Neural progenitor cell (in vitro differentiated cells): ENCODE data around the gene UNC5B. TPM values are rescaled to one million over a fixed set of nuclear protein-coding genes. Genes with fewer than 3 reads are reported as not detected.

Experiments
- DNase-seq: peaks from one replicate; pipeline ENCODE4 v3.0.0-alpha.2; 2016; ENCODE audit warnings: low spot score
- H2AFZ ChIP-seq: fragments of 200-600 bp; sonication (generic); replicated peaks from 2 replicates; pipeline ENCODE4 v1.6.1; 2016; ENCODE audit warnings: antibody characterized with exemption
- H3F3A ChIP-seq: fragments of 200-600 bp; sonication (generic); 2 replicates; pipeline ENCODE4 v1.6.1; 2016; ENCODE audit warnings: antibody characterized with exemption, low read depth
- H3K27ac ChIP-seq: fragments of 200-600 bp; sonication (generic); 2 replicates; pipeline ENCODE4 v1.5.1; 2016; ENCODE audit warnings: mild to moderate bottlenecking
- H3K27me3 ChIP-seq: fragments of 200-600 bp; sonication (generic); 2 replicates; pipeline ENCODE4 v1.6.1; 2016; ENCODE audit warnings: mild to moderate bottlenecking, moderate library complexity
- H3K36me3 ChIP-seq: fragments of 200-600 bp; sonication (generic); 2 replicates; pipeline ENCODE4 v1.5.1; 2016
- H3K4me1 ChIP-seq: fragments of 200-600 bp; sonication (generic); 2 replicates; pipeline ENCODE4 v1.6.1; 2016; ENCODE audit warnings: mixed run types
- H3K4me2 ChIP-seq: fragments of 200-600 bp; sonication (generic); 2 replicates; pipeline ENCODE4 v1.6.1; 2016
- H3K4me3 ChIP-seq: fragments of 200-600 bp; sonication (generic); 2 replicates; pipeline ENCODE4 v1.5.1; 2016
- H3K79me2 ChIP-seq: fragments of 200-600 bp; sonication (generic); 2 replicates; pipeline ENCODE4 v1.6.1; 2016; ENCODE audit warnings: low read depth
- H3K9ac ChIP-seq: fragments of 200-600 bp; sonication (generic); 2 replicates; pipeline ENCODE4 v1.6.1; 2016
- H3K9me3 ChIP-seq: fragments of 200-600 bp; sonication (generic); 2 replicates; pipeline ENCODE4 v1.5.1; 2016; ENCODE audit warnings: low read depth
- H4K20me1 ChIP-seq: fragments of 200-600 bp; sonication (generic); 2 replicates; pipeline ENCODE4 v1.6.1; 2016; ENCODE audit warnings: low read depth
- H3K27ac Mint-ChIP-seq: 3 replicates; pipeline ENCODE4 v1.8.0; 2021; ENCODE audit warnings: mixed read lengths
- H3K27me3 Mint-ChIP-seq: 2 replicates; pipeline ENCODE4 v1.8.0; 2022; ENCODE audit warnings: low read depth, mild to moderate bottlenecking, inconsistent platforms, moderate library complexity, mixed read lengths; ENCODE audit not compliant: insufficient read depth
- H3K36me3 Mint-ChIP-seq: 3 replicates; pipeline ENCODE4 v1.8.0; 2021; ENCODE audit warnings: mixed read lengths
- H3K4me1 Mint-ChIP-seq: 3 replicates; pipeline ENCODE4 v1.8.0; 2021; ENCODE audit warnings: mixed read lengths
- H3K4me3 Mint-ChIP-seq: 3 replicates; pipeline ENCODE4 v1.8.0; 2021; ENCODE audit warnings: mild to moderate bottlenecking, moderate library complexity, mixed read lengths
- H3K9me3 Mint-ChIP-seq: 3 replicates; pipeline ENCODE4 v1.8.0; 2020; ENCODE audit warnings: mixed read lengths
- EZH2 ChIP-seq: fragments of 200-600 bp; sonication (generic); IDR thresholded peaks from 2 replicates; pipeline ENCODE4 v1.6.1; 2017; ENCODE audit warnings: antibody characterized with exemption, mild to moderate bottlenecking, moderate library complexity
- EZH2phosphoT487 ChIP-seq: fragments of 200-600 bp; sonication (generic); IDR thresholded peaks from 2 replicates; pipeline ENCODE4 v1.6.1; 2017; ENCODE audit warnings: antibody characterized with exemption
- total RNA-seq: library from RNA; depleted of rRNA; stranded (reverse); fragments of >200 nt; gene quantifications from 2 replicates; pipeline ENCODE4 v1.2.3, GENCODE V29; 2015; ENCODE audit warnings: low replicate concordance
- TF ChIP-seq, protein P1 (sequence below): fragments of 200-600 bp; sonication (generic); IDR thresholded peaks from 2 replicates; pipeline ENCODE4 v1.5.1; 2017; ENCODE audit warnings: antibody characterized with exemption, mild to moderate bottlenecking

Gene UNC5B
- total RNA-seq, 1 donor from 2014 or later = 3.3 TPM

DNA sequence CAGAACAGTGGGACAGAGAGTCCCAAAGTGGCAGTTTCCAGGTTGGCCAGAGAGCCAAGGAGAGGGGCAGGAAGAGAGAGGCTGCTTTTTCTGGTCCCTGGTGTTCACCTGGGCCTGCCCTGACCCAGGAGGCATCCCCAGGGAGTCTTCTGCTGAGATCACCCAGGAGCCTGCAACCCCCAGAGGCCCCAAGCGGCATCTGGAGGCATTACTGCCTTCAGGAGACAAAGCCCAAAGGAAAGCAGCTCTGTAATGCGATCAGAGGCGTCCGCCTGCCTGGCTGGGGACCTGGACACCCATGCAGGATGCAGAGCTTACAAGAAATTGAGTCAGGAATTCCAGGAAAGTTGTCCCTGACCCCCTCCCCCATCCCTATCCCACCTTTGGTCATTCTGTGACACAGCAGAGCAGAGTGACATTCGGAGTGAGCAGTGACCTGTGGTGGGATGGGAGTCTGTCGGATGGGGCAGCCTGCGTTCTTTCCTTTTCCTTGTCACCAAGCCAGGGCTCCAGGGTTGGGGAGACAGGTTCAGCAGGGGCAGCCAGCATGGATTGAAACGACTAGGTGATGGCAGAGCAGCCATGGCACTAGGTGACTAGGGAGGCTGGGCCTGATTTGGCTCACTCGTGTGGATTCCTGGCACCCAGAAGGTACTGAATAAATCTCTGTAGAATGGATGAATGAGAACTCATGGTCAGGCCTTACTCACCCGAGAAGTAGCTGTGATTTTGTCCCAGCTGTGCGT, 10.4 kb downstream of the UNC5B start:
- peaks cover 15% of the 10 kb centered on the region for H3K27me3 Mint-ChIP-seq
- H3K4me3 Mint-ChIP-seq = no peak overlapping the region
- Histone ChIP-seq H2AFZ (peak overlapping the region; percentile 45), H3K4me2 (peak overlapping the region; percentile 56), H3F3A (peaks cover 14% of the 10 kb centered on the region), H3K79me2 (peaks cover 10% of the 10 kb centered on the region), H3K4me3 (no peak overlapping the region), H3K27ac (no peak overlapping the region), H3K4me1 (peaks cover 14% of the 10 kb centered on the region), H3K9ac (no peak overlapping the region), H3K9me3 (no peaks in the 10 kb centered on the region), H3K36me3 (no peaks in the 10 kb centered on the region), H3K27me3 (no peaks in the 10 kb centered on the region), H4K20me1 (no peaks in the 10 kb centered on the region)
- TF ChIP-seq, protein P1, sequence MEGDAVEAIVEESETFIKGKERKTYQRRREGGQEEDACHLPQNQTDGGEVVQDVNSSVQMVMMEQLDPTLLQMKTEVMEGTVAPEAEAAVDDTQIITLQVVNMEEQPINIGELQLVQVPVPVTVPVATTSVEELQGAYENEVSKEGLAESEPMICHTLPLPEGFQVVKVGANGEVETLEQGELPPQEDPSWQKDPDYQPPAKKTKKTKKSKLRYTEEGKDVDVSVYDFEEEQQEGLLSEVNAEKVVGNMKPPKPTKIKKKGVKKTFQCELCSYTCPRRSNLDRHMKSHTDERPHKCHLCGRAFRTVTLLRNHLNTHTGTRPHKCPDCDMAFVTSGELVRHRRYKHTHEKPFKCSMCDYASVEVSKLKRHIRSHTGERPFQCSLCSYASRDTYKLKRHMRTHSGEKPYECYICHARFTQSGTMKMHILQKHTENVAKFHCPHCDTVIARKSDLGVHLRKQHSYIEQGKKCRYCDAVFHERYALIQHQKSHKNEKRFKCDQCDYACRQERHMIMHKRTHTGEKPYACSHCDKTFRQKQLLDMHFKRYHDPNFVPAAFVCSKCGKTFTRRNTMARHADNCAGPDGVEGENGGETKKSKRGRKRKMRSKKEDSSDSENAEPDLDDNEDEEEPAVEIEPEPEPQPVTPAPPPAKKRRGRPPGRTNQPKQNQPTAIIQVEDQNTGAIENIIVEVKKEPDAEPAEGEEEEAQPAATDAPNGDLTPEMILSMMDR = peak; percentile 46
- TF ChIP-seq EZH2 = no peak
- no peaks in the 10 kb centered on the region for H3K9me3 Mint-ChIP-seq
- H3K4me1 Mint-ChIP-seq = peaks cover 15% of the 10 kb centered on the region
- DNase-seq = peak; percentile 76
- H3K27ac Mint-ChIP-seq = peak overlapping the region; percentile 33
- H3K36me3 Mint-ChIP-seq = no peaks in the 10 kb centered on the region

DNA sequence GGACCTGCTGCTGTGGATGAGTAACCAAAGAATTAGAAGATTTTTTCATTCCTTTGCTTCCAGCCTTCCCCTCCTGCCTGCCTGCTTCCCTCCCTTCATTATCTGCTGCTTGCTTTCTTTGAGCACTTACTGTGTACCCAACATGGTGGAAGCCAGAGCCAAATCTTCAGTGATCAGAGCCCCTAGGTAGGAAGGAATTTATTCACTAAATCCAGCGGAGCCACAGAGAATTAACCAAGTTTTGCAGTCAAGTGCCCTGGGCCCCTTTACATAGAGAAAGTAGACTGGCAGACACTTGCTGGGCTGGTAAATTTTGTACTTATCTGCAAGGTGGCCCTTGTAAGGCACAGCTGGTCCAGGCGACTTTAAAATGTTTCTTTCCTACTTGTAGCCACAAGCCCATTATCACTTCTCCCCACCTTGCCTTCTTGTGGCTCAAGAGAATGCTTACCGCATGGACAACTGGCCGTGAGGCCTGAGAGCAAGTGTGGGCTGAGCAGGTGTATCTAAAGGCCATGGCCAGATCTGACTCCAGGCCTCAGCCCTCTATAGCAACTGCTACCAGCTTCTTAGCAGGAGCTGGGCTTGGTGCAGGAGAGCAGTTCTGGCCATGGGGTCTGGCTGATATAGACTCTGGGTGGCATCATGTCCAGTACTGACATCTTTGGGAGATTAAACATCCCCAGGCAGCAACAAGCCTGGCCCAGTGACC, 11.1 kb downstream of the UNC5B start:
- no peak overlapping the region for H3K4me3 Mint-ChIP-seq

DNA sequence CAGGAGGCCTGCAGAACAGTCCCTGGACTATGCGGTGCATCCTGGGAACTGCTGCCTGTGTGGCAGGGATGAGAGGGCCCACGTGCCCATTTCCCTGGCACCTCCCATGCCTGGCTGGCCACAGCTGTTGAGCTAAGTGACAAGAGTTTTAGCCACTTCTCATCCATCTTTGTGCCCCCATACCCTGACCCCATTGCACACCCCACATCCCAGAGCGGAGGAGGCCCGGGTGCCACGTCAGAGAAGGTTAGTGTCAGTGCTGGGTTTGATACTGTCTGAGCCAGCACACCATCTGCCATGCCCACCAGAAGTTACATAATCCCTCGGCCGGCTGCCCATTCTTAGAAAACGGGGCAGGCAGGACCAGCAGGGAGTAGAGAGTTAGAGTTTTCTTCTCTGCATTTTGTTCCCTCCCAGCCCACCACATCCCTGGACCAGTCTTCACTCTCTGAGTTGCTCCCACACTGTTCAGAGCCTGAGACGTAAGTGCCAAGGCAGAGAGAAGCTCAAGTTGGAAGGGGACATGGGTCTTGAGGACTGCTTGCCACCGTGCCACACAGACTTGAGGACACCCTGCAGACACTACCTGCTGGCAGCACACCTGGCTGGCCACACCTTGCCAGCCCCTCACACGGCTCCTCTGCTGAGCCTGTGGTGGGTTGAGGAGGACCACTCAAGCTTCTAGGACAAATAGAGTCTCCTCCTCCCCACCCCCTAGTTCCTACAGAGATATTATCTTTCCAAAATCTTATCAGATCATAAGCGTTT, 13.1 kb downstream of the UNC5B start:
- Histone ChIP-seq H3K9ac (no peak overlapping the region), H3F3A (peaks cover 8% of the 10 kb centered on the region), H4K20me1 (peaks cover 7% of the 10 kb centered on the region), H3K4me1 (peaks cover 14% of the 10 kb centered on the region), H3K27ac (no peak overlapping the region), H3K9me3 (no peaks in the 10 kb centered on the region), H3K36me3 (no peaks in the 10 kb centered on the region), H3K27me3 (no peaks in the 10 kb centered on the region), H3K79me2 (peaks cover 10% of the 10 kb centered on the region), H3K4me2 (no peak overlapping the region), H2AFZ (no peak overlapping the region), H3K4me3 (no peak overlapping the region)
- H3K4me3 Mint-ChIP-seq = no peak overlapping the region
- H3K36me3 Mint-ChIP-seq = no peaks in the 10 kb centered on the region
- H3K9me3 Mint-ChIP-seq = no peaks in the 10 kb centered on the region
- peaks cover 18% of the 10 kb centered on the region for H3K4me1 Mint-ChIP-seq
- peaks cover 12% of the 10 kb centered on the region for H3K27me3 Mint-ChIP-seq
- no peak for DNase-seq
- peak overlapping the region; percentile 66 for H3K27ac Mint-ChIP-seq
- TF ChIP-seq EZH2phosphoT487 = no peak
- TF ChIP-seq, protein P1 = no peak
- no peak for TF ChIP-seq EZH2

More for the DNA sequence above, 11.1 kb downstream of the UNC5B start:
- Mint-ChIP-seq H3K27me3 (peaks cover 15% of the 10 kb centered on the region), H3K27ac (peak overlapping the region; percentile 43), H3K4me1 (peaks cover 13% of the 10 kb centered on the region), H3K36me3 (no peaks in the 10 kb centered on the region), H3K9me3 (no peaks in the 10 kb centered on the region)
- H3K9ac ChIP-seq = no peak overlapping the region
- peaks cover 10% of the 10 kb centered on the region for H3K79me2 ChIP-seq
- peaks cover under 1% of the 10 kb centered on the region for H4K20me1 ChIP-seq
- peaks cover 8% of the 10 kb centered on the region for H3F3A ChIP-seq
- H3K4me3 ChIP-seq = no peak overlapping the region
- no peaks in the 10 kb centered on the region for H3K9me3 ChIP-seq
- no peak for DNase-seq
- H3K4me2 ChIP-seq = no peak overlapping the region
- no peaks in the 10 kb centered on the region for H3K27me3 ChIP-seq
- no peak overlapping the region for H3K27ac ChIP-seq
- H3K4me1 ChIP-seq = peaks cover 14% of the 10 kb centered on the region
- TF ChIP-seq, protein P1 = no peak
- TF ChIP-seq EZH2 (no peak), EZH2phosphoT487 (no peak)
- no peaks in the 10 kb centered on the region for H3K36me3 ChIP-seq
- H2AFZ ChIP-seq = peak overlapping the region; percentile 45
